Inflammatory macrophage treated with lipopolysaccharide for 1 hour (primary cell): ENCODE measurements around the gene POU2F1.
"Not testable (repeated sequence)": the region's sequence is repeated elsewhere in the genome, so short reads cannot be mapped to it uniquely, and the experiment has no call there.

Experiments
- DNase-seq, 2 donors: peaks; one replicate each; pipeline ENCODE4 v3.0.0-alpha.2; 2020 to 2022

POU2F1 gene

DNA sequence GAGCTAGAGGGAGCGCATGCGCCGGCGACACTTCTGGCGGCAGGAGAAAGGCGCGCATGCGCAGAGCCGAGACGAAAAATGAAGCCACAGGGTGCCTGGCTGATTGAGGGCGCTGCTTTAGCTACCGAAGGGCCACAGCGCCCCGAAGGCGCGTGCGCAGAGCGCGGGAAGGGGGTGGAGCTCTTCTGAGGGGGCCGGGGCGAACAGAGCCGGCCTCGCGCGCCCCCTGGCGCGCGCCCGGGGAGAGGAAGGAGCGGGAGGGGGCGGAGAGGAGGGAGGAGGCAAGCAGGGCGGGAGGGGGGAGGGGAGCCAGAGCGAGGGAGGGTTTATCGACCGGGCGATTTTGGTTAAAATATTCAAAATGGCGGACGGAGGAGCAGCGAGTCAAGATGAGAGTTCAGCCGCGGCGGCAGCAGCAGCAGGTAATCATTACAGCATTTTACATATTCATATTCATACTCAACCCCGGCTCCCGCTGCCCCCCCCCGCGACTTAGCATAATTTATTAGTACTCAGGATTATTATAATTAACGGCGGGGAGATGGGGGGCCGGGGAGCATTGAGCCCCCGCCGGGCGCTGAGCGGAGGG, at the start of gene POU2F1:
Gene POU2F1 (plus strand): TSS at position 350 of the 589 bp plus-strand sequence. CDS start 12 bp downstream, at position 362.
- DNase-seq = peak; percentile 97 to 100

DNA sequence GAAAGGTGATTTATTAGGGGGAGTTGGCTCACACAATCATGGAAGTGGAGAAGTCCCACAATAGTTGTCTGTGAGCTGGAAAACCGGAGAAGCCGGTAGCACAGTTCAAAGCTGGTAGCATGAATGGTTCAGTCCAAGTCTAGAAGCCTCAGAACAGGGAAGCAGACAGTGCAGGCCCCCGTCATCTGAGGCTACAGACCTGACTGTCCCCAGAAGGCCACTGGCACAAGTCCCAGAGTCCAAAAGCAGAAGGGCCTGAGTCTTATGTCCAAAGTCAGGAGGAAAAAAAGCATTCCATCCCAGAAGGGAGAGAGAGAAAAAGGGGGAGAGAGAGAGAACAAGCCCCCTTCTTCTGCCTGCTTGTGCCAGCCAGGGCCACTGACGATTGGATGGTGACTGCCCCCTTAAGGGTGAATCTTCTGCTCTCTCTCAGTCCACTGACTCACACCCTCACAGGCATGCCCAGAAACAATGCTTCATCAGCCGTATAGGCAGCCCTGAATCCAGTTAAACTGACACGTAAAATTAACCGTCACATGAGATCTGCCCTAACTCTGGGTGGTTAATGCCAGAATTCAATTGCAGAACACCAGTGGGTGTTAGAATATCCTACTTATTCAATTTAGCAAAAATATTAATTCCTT, 49.3 kb upstream of the POU2F1 start:
- no peak for DNase-seq

DNA sequence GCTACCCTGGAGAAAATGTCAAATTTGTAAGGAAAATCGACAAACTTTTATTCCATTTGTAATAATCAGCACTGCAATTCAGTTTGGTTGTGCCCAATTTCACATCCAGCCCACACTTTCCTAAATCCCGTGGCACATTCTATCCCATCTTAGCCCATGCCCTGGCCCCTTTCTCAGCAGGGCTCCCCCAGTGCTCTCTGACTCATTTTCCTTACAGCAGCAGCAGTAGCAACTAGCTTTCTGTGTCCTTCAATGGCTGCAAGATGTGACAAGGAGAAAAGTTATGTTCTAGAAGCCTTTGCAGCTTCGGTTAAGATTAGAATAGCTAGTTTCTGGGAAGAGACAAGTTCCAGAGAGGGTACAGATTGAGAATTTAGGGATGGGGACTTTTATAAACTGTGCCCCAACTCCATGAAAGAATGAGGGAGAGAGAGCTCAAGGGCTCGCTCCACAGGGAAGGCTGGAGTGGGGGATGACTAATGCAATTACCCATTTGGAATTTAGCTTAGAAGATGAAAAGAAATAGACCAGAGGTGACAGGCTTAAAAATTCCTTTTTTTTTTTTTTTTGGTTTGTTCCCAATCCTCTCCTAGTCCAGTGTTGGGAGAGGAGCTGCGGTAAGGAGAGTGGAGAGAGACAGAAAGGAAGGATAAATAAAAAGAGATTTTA, 47.0 kb upstream of the POU2F1 start:
- DNase-seq = no peak

DNA sequence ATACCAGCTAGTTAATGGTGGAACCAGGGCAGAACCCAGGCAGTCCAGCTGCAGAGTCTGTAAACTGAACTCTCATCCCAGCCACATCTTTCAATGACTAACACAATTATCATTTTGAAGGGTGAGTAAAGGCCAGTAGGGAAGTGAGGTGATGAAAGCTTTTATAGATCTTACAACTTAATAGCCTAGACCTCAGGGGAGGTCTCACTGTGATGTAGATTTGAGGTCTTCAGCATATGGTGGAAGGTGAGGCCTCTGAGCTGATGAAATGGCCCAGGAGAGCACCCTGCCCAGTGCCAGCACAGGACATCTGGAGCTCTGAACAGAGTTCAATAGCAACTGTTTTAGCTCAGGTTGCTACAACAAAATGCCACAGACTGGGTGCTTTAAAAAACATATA, 44.8 kb upstream of the POU2F1 start:
- DNase-seq = no peak

DNA sequence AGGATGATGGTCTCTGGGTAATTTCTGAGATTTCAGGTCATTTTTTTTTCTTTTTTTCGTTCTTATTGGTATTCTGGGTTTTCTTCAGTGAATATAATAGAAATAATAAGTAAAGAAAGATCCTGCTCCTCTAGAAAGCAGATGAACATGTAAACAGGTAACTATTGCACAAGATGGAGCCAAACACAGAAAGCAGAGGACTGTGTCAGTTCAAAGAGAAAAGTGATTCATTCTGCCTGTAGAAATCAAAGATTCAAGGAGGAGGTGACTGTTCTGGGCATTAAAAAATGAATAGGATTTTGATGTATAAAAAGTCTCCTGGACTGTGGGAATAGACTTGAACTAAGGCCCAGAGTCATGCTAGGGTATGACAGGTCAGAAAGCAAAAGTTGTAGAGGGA, 41.9 kb upstream of the POU2F1 start:
- DNase-seq = no peak

DNA sequence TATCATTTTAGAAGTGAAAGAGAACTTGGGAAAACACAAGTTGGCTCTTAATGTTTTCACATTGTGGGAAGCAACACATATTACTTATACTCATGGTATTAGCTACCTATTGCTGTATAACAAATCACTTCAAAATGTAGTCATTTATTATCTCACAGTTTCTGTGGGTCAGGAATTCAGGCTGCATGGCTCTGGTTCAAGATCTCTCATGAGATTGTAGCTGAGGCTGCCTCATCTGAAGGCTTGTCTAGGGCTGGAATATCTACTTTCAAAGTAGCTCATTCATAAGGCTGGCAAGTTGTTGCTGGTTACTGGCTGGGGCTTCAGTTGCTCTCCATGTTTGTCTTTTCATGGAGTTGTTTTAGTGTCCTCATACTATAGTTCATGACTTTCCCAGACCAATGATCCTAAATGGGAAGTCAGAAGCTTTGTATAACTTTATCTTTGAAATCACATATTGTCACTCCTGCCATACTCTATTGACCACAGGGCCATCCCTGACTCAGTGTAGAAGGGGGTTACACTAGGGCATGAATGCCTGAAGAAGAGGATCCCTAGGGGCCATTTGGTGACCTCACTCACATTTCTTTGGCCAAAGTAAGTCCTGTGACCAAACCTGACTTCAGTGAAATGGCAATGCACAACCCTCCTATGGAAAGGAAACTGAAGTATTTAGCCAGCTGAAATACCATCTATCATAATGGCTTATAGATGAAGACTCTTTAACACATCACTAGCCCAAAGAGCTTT, 37.9 kb upstream of the POU2F1 start:
- no peak for DNase-seq

DNA sequence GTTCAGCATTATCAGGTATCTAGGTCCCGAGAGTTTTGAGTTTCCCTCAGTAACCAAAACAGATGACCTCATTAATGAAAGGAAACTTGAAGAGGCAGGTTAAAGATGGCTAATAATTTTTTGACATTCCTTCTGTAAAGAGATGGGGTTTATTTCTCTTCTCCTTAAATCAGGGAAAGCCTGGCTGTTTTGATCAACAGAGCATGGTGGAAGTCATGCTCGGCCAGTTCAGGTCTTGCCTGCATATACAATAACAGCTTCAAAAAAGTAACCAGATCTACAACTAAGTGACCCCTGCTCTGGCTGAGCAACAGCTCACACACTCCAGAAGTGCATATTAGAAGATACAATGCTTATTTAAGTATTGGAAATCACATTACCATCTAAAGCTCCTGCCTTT, 36.6 kb upstream of the POU2F1 start:
- no peak for DNase-seq

DNA sequence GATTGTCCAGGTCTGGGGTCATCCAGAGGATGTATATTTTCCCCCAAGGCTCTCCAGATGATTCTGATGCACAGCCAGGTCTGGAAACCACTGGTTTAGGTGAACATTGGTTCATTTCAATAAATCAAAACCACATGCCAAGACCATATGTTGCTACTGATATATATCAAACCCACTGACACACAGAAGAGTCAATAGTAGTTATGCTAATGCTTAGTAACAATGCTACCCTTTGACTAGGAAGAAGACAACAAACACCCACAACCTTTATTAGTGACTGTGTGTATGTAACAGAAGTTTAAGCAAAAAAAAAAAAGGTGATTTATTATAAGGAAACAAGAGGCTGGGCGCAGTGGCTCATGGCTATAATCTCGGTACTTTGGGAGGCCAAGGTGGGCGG, 35.6 kb upstream of the POU2F1 start:
- DNase-seq = no peak

DNA sequence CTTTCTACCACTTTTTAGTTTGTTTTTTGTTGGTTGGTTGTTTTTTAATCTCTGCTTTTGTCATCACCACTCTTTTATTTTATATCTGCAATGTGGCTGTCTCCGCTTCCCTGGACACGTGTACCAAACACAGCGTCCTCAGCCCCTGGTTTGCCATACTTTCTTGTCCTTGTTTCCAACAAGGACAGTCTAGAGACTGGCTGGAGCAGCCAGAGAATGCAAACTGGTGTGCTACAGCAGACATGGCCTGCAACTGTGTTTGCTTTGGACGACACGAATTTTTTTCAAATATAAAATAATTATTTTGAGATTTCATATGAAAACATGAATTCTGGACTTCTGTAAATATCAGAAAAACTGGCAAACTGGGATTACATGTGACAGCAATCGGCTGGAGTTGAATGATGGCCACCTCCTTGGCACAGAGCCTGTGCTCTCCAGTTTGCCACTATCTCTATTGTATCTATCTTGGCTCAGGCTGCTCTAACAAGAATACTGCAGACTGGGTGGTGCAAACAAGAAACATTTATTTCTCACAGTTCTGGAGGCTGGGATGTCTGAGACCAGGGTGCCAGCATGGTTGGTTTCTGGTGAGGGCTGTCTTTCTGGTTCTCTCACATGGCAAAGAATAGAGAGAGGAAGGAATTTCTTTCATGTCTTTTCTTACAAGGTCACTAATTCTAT, 34.6 kb upstream of the POU2F1 start:
- no peak for DNase-seq

DNA sequence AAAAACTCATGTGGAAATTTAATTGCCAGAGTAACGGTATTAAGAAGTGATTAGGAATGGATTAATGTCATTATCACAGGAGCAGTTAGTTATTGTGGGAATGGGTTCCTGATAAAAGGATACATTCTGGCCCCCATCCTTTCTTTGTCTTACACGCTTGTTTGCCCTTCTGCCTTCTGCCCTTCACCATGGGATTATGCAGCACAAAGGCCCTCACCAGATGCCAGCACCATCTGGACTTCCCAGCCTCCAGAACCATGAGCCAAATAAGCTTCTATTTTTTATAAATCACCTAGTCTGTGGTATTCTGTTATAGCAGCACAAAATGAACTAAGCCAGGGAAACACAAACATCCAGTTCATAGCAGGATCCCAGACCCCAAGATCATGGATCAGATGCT, 33.9 kb upstream of the POU2F1 start:
- DNase-seq = no peak

DNA sequence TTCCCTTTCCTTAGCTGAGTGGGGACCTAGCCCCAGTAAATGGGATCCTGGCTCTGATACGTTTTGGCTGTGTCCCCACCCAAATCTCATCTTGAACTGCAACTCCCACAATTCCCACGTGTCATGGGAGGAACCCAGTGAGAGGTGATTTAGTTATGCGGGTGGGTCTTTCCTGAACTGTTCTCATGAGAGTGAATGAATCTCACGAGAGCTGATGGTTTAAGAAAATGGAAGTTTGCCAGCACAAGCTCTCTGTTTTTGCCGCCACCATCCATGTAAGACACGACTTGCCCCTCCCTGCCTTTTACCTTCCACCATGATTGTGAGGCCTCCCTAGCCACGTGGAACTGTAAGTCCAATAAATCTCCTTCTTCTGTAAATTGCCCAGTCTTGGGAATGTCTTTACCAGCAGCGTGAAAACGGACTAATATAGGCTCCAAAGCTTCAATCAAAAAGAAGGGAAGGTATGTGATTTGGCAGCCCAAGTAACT, 29.9 kb upstream of the POU2F1 start:
- DNase-seq = no peak

DNA sequence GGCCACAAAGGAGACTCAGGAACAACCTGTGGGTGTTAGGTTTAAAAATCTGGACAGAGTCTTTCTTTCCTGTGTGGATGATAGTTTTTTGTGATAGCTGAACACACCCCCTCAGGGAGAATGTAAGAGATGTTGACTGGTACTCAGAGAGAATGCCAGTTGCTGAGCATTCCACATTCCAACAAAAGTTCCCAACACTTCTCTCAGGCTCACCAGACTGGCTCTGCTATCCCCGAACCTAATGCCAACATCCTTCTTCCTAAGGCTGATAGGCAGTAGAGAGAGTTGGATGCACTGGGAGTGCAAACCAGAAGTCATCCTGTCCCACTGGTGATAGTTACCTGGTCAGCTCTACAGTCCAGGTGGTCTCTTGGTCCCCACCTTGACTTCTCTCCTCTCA, 28.7 kb upstream of the POU2F1 start:
- no peak for DNase-seq

DNA sequence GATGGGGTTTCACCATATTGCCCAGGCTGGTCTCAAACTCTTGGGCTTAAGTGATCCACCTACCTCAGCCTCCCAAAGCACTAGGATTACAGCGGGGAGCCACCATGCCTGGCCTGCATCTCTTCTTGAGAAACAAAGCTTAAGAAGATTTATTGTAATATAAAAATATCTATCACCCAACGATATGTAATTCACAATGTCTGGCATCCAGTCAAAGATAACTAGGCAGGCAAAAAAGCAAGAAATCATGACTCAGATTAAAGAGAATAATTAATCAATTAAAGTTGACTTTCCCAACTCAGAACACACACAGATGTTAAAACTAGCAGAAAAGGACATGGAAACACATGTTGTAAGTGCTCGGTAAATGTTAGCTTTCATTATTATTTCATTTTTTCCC, 26.5 kb upstream of the POU2F1 start:
- DNase-seq = no peak

DNA sequence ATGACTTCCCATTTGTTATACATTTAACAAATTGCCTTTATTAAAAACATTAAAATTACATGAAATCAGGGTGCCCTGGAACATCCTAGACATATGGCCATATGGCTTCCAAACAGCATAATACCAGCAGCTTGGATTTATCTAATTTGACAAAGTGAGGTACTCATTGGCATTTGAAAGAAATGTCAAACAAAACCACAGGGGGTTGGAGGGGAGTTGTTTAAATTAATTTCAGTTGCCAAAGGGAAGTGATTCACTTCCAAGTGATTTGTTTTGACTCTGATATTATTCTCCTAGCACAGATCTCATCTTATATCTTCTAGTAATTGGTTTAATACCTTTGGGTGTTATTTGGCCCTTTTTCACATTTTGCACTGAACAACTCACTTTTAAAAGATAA, 24.5 kb upstream of the POU2F1 start:
- no peak for DNase-seq

DNA sequence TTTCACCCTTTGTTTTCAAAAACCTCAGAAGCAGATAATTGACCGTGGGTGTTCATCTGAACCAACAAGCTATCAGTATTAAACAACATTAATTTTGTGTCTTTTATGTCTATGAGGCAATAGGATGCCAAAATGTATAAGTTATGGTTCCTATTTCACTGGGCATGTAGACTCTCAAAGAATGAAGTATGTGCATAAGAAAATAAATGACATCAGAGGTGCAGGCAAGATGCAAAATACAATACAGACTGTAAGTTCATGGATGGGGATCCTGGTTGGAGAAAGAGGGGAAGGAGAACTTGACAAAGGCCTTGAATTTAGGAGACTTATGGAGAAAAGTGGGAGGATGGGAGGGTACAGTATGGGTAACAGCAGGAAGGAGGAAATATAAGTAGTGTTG, 23.4 kb upstream of the POU2F1 start:
- no peak for DNase-seq

DNA sequence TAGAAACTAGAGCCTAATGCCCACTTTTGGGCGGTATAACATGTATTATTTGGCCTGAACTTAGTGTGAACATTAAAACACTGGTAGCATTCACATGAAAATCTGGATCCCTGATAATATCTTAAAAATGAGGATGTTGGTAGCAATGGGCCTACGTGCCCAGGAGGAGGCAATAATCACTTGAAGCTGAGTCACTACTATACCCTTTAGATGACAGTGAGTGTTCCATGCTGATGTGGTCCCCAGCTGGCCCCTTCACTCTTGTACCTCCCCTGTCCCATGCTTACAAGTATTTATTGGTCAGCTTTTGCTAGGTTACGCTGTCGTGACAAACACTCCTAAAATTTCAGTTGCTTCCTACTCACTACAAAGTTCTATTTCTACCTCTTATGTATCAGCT, 23.0 kb upstream of the POU2F1 start:
- DNase-seq = no peak

DNA sequence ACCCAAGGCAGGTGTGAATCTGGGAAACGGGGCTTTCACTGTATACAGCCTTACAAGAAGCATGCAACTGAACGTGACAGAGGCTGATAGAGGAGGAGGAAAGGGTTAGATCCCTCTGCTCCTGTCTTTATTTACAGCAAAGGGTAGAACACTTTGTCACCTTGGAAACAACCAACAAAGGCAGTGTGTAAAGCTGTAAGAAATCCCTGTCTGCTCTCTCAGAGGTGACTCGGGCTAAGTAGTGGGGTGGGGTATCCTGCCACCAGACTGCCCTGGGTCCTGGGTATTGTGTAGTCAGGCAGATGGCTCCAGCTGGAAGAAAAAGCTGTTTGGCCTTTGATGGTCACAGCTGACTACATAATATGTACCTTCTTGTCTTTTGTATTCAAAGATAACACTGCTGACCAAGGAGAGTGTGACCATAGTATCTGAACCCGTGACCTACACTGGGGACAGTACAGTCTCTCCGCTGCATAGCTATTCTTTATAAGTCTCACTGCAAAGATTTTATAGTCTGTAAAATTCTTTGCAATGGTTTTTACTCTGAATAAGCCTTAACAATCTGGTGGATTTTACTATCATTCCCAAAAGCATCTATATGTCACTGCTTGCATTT, 22.1 kb upstream of the POU2F1 start:
- no peak for DNase-seq

DNA sequence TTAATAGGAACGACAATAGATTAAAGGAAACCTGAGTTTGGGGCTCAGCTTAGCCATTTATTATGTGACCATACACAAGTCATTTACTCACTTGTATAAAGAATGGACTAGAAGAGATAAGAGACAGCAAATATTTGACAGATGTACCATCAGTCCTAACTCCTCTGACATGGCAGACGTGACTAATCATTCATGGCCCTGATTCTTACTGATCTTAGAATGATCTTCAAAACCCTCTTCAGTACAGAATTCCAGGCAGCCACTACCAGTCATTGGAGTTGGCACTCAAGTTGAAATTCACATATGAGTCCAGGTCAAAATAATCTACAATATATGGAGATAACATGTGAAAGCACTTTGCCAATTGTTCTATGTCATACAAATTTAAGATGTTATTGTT, 21.0 kb upstream of the POU2F1 start:
- DNase-seq = no peak

DNA sequence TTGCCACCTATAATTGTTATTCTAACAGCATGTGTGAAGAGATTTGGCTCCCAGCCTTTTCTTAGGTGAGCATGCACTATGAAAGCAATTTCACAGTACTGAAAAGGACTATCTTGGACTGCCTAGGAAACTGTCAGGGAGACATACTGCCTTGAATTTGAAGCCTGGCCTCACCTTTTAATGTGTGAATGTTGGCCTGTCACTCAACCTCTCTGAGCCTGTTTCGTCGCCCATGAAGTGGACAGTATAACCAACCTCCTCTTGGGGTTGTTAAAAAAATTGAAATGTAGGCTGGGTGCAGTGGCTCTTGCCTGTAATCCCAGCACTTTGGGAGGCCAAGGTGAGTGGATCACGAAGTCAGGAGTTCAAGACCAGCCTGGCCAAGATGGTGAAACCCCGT, 20.4 kb upstream of the POU2F1 start:
- no peak for DNase-seq

DNA sequence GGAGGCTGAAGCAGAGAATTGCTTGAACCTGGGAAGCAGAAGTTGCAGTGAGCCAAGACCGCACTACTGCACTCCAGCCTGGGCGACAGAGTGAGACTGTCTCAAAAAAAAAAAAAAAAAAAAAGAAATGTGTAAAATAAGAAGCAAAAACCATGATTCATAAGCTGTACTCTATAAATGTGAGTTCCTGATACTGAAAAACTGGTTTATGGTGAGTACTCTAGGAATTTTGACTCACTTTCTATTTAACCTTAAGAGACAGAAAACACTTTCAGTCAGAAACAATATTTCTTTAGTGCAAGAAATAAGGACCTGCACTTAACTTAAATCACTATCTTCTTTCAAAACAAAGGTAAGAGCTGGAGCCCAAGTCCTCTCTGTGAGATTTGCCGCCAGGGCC, 19.9 kb upstream of the POU2F1 start:
- DNase-seq = no peak

DNA sequence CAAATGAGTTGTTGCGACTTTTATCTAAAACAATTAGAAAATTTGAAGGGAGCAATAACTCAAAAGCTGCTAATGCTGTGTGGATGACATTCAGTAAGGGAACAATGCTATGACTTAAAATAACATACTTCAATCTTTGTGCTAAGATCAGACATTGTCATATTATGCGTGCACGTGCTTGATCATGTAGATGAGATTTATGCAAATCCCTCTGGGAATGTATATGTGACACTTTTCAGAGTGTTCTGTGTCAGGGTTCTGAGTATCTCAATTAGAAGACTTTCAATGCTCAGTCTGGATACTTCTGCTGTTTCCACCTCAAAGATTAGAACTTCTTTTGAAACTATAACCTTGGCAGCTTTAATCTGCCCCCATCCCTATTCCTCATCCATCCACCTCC, 18.6 kb upstream of the POU2F1 start:
- DNase-seq = no peak

DNA sequence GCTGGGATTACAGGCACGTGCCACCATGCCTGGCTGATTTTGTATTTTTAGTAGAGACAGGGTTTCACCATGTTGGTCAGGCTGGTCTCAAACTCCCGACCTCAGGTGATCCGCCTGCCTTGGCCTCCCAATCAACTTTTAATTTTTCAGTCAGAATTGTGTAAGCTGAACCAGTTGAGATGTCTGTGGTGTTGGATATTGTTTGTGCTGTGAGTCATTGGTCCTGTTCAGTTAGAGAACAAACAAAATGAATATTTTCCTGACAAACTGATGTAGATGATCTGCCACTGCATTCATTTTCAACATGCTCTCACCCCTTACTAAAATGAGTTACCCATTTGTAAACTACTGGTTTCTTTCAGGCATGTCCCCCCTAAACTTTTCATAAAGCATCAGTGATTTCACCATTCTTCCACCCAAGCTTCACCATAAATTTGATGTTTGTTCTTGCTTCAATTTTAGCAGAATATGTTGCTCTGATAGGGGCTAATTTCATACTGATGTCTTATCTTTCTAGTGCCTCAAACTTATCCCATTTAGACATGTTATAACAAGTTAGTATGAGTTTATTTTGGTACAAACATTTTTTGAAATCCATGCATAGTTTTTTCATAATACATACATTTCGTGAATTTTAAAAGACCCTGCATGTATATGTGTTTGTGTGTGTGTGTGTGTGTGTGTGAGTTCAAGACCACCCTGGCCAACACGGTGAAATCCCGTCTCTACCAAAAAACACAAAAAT, 15.2 kb upstream of the POU2F1 start:
- not testable (repeated sequence) for DNase-seq
